Mammary epithelial cell (primary cell): ENCODE data around the gene CD200R1L.

ENCODE experiments used
- EZH2 ChIP-seq: IDR thresholded peaks from 2 replicates; pipeline ENCODE4 v1.6.1; 2012; ENCODE audit warnings: low read length, inconsistent platforms, borderline replicate concordance
- TF ChIP-seq, protein P1 (sequence below), 2 donors: IDR thresholded peaks in 1 of 2; conservative IDR thresholded peaks in 1 of 2; 2 replicates each; pipeline ENCODE4 v1.5.1; 2011 to 2012; ENCODE audit warnings: inconsistent platforms in 2 of 2, low read length in 2 of 2, mild to moderate bottlenecking in 2 of 2, control low read depth in 1 of 2, low read depth in 1 of 2; ENCODE audit not compliant: insufficient read depth in 1 of 2; ENCODE audit errors: extremely low read depth in 1 of 2

DNA sequence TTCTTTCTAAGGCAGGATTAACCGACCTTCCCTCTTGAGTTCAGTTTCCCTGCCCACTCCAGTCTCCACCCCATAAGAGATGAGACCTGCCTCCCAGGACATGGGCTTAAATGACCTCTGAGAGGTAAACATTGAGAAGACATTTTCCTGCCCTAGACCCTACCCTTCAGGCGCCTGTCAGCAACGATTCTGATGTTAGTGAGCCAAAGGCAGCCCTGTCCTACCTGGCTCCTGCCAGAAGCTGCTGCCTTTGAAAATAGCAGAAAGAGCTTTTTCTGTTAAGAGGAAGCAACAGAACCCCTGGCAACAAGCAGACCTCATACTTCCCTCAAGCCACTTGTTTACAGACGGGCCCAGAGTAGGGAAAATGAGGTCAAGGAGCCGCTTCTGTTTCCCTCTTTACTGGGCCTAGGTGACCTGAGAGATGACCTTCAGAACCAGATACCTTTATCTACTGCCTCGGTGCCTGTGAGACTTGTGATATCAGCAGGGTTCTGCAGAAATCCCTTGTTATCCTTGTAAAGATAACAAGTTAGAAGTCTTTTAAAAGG lies 52.0 kb downstream of the CD200R1L start:
- TF ChIP-seq, protein P1, sequence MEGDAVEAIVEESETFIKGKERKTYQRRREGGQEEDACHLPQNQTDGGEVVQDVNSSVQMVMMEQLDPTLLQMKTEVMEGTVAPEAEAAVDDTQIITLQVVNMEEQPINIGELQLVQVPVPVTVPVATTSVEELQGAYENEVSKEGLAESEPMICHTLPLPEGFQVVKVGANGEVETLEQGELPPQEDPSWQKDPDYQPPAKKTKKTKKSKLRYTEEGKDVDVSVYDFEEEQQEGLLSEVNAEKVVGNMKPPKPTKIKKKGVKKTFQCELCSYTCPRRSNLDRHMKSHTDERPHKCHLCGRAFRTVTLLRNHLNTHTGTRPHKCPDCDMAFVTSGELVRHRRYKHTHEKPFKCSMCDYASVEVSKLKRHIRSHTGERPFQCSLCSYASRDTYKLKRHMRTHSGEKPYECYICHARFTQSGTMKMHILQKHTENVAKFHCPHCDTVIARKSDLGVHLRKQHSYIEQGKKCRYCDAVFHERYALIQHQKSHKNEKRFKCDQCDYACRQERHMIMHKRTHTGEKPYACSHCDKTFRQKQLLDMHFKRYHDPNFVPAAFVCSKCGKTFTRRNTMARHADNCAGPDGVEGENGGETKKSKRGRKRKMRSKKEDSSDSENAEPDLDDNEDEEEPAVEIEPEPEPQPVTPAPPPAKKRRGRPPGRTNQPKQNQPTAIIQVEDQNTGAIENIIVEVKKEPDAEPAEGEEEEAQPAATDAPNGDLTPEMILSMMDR (conservative IDR thresholded peaks at IDR 0.05 in 1 of 2, IDR thresholded peaks at IDR 0.05 in 1 of 2; ENCODE audit: extremely low read depth in 1 of 2, insufficient read depth in 1 of 2, low read depth in 1 of 2, low read length in 2 of 2), result no peak
- no peak for TF ChIP-seq EZH2
